Measurements from ENCODE around the gene RNF111.

The RNF111 gene

DNA sequence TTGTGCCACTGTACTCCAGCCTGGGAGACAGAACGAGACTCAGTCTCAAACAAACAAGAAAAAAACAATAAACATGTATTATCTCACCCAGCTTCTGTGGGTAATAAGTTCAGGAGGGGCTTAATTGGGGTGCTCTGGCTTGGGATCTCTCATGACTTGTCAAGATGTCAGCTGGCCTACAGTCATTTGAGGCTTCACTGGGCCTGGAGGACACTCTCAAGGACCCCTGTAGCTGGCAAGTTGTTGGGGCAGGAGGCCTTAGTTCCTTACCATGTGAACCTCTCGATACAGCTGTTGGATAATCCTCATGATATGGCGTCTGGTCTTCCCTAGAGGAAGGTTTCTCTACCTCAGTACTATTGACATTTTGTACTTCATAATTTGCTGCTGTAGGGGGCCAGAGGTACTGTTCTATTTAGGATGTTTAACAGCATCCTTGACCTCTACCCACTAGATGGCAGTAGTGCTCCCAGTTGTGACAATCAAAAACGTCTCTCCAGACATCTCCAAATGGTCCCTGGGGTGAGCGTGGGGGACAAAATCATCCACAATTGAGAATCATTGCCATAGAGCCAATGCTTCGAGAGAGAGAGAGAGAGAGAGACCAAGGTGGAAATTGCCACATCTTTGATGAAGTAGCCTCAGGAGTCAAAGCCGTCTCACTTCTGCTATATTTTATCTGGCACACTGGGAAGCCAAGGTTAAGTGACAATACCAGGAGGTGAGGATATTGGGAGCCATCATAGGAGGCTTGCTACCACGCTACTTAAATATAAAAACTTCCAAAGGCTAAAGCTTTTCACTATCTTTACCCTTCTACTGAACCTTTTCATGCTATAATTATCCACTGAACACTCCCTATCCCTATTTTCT, 30.1 kb upstream of the RNF111 start:
- H3K9me3 ChIP-seq (ENCODE audit: control insufficient read depth, low read length) = no peaks in the 10 kb centered on the region
- no peaks in the 10 kb centered on the region for H3K4me1 ChIP-seq
- peak overlapping the region; percentile 56 for H2AFZ ChIP-seq
- no peak overlapping the region for H3K4me3 ChIP-seq (ENCODE audit: low read depth, low read length)
- no peak overlapping the region for H3K4me2 ChIP-seq (ENCODE audit: low read length)
- H3K9ac ChIP-seq = no peak overlapping the region
- H3K36me3 ChIP-seq (ENCODE audit: control insufficient read depth, insufficient read depth, low read length) = no peaks in the 10 kb centered on the region
- no peaks in the 10 kb centered on the region for H3K27me3 ChIP-seq (ENCODE audit: control insufficient read depth, insufficient read depth, low read length)
- peak; percentile 47 for TF ChIP-seq CTCF (IDR thresholded peaks at IDR 0.05)
- H3K79me2 ChIP-seq = no peaks in the 10 kb centered on the region
- H3K27ac ChIP-seq = no peak overlapping the region

- Histone ChIP-seq H3K9ac (no peak overlapping the region), H3K4me1 (no peaks in the 10 kb centered on the region), H3K9me3 (ENCODE audit: control insufficient read depth, low read length) (no peaks in the 10 kb centered on the region), H3K79me2 (no peaks in the 10 kb centered on the region), H3K36me3 (ENCODE audit: control insufficient read depth, insufficient read depth, low read length) (no peaks in the 10 kb centered on the region), H3K27me3 (ENCODE audit: control insufficient read depth, insufficient read depth, low read length) (no peaks in the 10 kb centered on the region), H3K4me3 (ENCODE audit: low read depth, low read length) (no peak overlapping the region), H3K27ac (no peak overlapping the region), H3K4me2 (ENCODE audit: low read length) (no peak overlapping the region), H2AFZ (no peak overlapping the region)
- TF ChIP-seq CTCF (IDR thresholded peaks at IDR 0.05) = no peak
These were observed 28.7 kb upstream of the RNF111 start for GRCh38 chr15:58958811-58959210.

DNA sequence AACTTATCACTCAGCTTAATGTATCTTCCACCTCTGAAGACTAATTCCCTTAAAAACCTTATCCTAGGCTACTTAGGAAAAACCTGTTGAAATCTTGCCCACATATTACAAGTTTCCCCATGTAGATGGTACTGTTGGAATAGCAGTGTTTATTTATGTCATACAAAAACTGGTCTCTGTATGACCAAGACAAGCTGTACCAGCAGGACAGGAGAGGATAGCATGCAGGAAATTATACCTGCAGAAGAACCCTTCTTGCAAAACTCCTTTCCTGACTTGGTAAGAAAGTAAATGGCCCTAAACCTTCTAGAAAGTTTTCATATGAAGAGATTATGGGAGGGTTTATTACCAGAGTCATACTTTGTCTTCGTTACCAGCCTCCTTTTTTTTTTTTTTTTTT, 25.3 kb upstream of the RNF111 start:
- H3K4me1 ChIP-seq = no peaks in the 10 kb centered on the region
- no peaks in the 10 kb centered on the region for H3K36me3 ChIP-seq (ENCODE audit: control insufficient read depth, insufficient read depth, low read length)
- no peak overlapping the region for H3K4me2 ChIP-seq (ENCODE audit: low read length)
- no peaks in the 10 kb centered on the region for H3K79me2 ChIP-seq
- no peaks in the 10 kb centered on the region for H3K27me3 ChIP-seq (ENCODE audit: control insufficient read depth, insufficient read depth, low read length)
- H3K27ac ChIP-seq = no peak overlapping the region
- no peak overlapping the region for H3K4me3 ChIP-seq (ENCODE audit: low read depth, low read length)
- no peak overlapping the region for H2AFZ ChIP-seq
- no peak for TF ChIP-seq CTCF (IDR thresholded peaks at IDR 0.05)
- H3K9me3 ChIP-seq (ENCODE audit: control insufficient read depth, low read length) = no peaks in the 10 kb centered on the region
- no peak overlapping the region for H3K9ac ChIP-seq

DNA sequence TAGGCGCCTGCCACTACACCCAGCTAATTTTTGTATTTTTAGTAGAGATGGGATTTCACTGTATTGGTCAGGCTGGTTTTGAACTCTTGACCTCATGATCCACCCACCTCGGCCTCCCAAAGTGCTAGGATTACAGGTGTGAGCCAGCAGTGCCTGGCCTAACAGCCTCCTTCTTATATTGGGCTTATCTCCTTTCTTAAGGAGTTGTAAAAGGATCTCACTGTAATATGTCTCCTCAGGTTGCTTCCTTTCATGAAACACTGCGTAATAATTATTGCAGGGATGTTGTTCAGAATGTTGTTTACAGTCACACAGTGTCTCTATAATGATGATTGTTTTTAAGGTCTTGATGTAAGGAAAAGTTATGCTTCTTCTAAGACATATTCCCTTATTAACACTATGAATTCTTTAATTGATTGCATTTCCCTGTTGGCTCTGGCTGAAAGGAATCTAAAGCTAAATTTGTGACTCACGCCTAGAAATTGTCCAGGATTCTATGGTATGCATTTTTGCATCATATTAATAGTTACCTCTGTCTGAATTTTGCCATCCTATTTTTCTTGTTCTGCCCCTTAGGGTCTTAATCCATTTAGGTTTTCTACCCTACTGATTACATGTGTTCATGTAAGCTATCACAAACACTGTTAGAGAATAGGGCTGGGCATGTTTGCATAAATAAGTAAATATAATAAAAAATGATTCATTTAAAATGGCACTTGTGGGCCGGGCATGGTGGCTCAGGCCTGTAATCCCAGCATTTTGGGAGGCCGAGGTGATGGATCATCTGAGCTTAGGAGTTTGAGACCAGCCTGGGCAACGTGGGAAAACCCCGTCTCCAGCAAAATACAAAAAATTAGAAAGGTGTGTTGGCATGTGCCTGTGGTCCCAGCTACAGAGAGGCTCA, 24.5 kb upstream of the RNF111 start:
- Histone ChIP-seq H2AFZ (no peak overlapping the region), H3K36me3 (ENCODE audit: control insufficient read depth, insufficient read depth, low read length) (no peaks in the 10 kb centered on the region), H3K79me2 (no peaks in the 10 kb centered on the region), H3K4me1 (no peaks in the 10 kb centered on the region), H3K4me2 (ENCODE audit: low read length) (no peak overlapping the region), H3K4me3 (ENCODE audit: low read depth, low read length) (no peak overlapping the region), H3K9me3 (ENCODE audit: control insufficient read depth, low read length) (no peaks in the 10 kb centered on the region), H3K9ac (no peak overlapping the region), H3K27ac (no peak overlapping the region), H3K27me3 (ENCODE audit: control insufficient read depth, insufficient read depth, low read length) (no peaks in the 10 kb centered on the region)
- no peak for TF ChIP-seq CTCF (IDR thresholded peaks at IDR 0.05)
